K562 (cell line): ENCODE measurements around the gene HEMGN. TPM values are rescaled to one million over a fixed set of nuclear protein-coding genes. Genes with fewer than 3 reads are reported as not detected.

Experiments used
- ARID2 ChIP-seq: fragments of 450-650 bp; IDR thresholded peaks from 2 replicates; pipeline ENCODE4 v1.6.1; 2017; ENCODE audit warnings: antibody characterized with exemption, mild to moderate bottlenecking
- CBX1 ChIP-seq: sonication (generic); IDR thresholded peaks from 2 replicates; pipeline ENCODE4 v1.6.1; 2016; ENCODE audit warnings: antibody characterized with exemption, low read depth, mild to moderate bottlenecking
- GTF2E2 ChIP-seq: fragments of 200-800 bp; sonication (Bioruptor generic); IDR thresholded peaks from 2 replicates; pipeline ENCODE4 v1.6.1; 2016; ENCODE audit warnings: missing genetic modification characterization, missing compliant biosample characterization
- HMG20A ChIP-seq: fragments of 450-650 bp; formaldehyde crosslinking; conservative IDR thresholded peaks from 2 replicates; pipeline ENCODE4 v1.4.0; 2020; ENCODE audit warnings: mild to moderate bottlenecking, mixed read lengths
- POLR2A ChIP-seq: fragments of 450-650 bp; conservative IDR thresholded peaks from 2 replicates; pipeline ENCODE4 v1.6.1; 2016
- PRPF4 ChIP-seq: fragments of 200-400 bp; formaldehyde crosslinking; IDR thresholded peaks from one replicate; pipeline ENCODE4 v1.6.1; 2017; ENCODE audit warnings: low read length, low read depth, mild to moderate bottlenecking; ENCODE audit not compliant: insufficient read depth, poor library complexity, severe bottlenecking
- PYGO2 ChIP-seq: fragments of 450-650 bp; IDR thresholded peaks from 2 replicates; pipeline ENCODE4 v1.6.1; 2016; ENCODE audit warnings: mild to moderate bottlenecking, missing genetic modification characterization, moderate library complexity, missing compliant biosample characterization
- RBBP5 ChIP-seq: fragments of 200-600 bp; sonication (generic); IDR thresholded peaks from 2 replicates; pipeline ENCODE4 v1.6.1; 2012; ENCODE audit warnings: borderline replicate concordance, mild to moderate bottlenecking, low read length, control low read depth, inconsistent platforms; ENCODE audit not compliant: insufficient read depth, poor library complexity, severe bottlenecking
- RFX1 ChIP-seq: fragments of 450-650 bp; IDR thresholded peaks from 2 replicates; pipeline ENCODE4 v1.6.1; 2016; ENCODE audit warnings: mild to moderate bottlenecking, moderate library complexity
- SMAD2 ChIP-seq: fragments of 150-350 bp; IDR thresholded peaks from 2 replicates; pipeline ENCODE4 v1.6.1; 2014; ENCODE audit warnings: low read depth, mild to moderate bottlenecking, low read length
- SOX6 ChIP-seq: fragments of 450-650 bp; IDR thresholded peaks from 2 replicates; pipeline ENCODE4 v1.6.1; 2014; ENCODE audit warnings: mild to moderate bottlenecking
- TBP ChIP-seq: optimal IDR thresholded peaks from 2 replicates; pipeline ENCODE3; 2011; ENCODE audit warnings: low read depth, low read length, improper control_type of control experiment
- U2AF2 ChIP-seq: fragments of 200-400 bp; formaldehyde crosslinking; optimal IDR thresholded peaks from 2 replicates; pipeline ENCODE3; 2017; ENCODE audit warnings: low read depth, mild to moderate bottlenecking, low read length
- ZFP36 ChIP-seq: fragments of 150-350 bp; IDR thresholded peaks from 2 replicates; pipeline ENCODE4 v1.6.1; 2018; ENCODE audit warnings: low read length, low read depth; ENCODE audit not compliant: partially characterized antibody
- ZKSCAN1 ChIP-seq: fragments of 150-350 bp; IDR thresholded peaks from 2 replicates; pipeline ENCODE4 v1.6.1; 2016; ENCODE audit warnings: low read depth, low read length
- ZKSCAN3 ChIP-seq: fragments of 250-450 bp; sonication (Bioruptor Pico); IDR thresholded peaks from 2 replicates; pipeline ENCODE4 v1.4.0; 2020
- ZNF212 ChIP-seq: fragments of 450-650 bp; formaldehyde crosslinking; IDR thresholded peaks from 2 replicates; pipeline ENCODE4 v1.4.0; 2020; ENCODE audit warnings: mild to moderate bottlenecking
- ZNF217 ChIP-seq: sonication (generic); formaldehyde crosslinking; IDR thresholded peaks from 2 replicates; pipeline ENCODE4 v1.8.0; 2022; ENCODE audit warnings: mild to moderate bottlenecking, missing genetic modification reagents
- ZNF263 ChIP-seq: sonication (generic); formaldehyde crosslinking; IDR thresholded peaks from 2 replicates; pipeline ENCODE4 v1.8.0; 2022; ENCODE audit warnings: mild to moderate bottlenecking, missing genetic modification reagents, borderline replicate concordance
- polyA plus RNA-seq, 8 experiments: library from polyadenylated mRNA; depleted of rRNA in 4 of 8; stranded (reverse) in 5 of 8; unstranded in 3 of 8; fragments of >200 nt; fragmentation: Nextera tagmentation in 2 of 8; fragmentation: Illumina TruSeq in 1 of 8; extraction: Ambion mirVana in 2 of 8; extraction: Trizol in 1 of 8; gene quantifications; 2 replicates each; pipeline versions ENCODE4 v1.2.1 to v1.2.3, GENCODE V29; 2011 to 2014; ENCODE audit warnings: inconsistent platforms in 1 of 8, missing spikeins in 1 of 8
- total RNA-seq, 7 experiments: library from RNA; depleted of rRNA in 6 of 7; stranded (reverse); fragments of >200 nt in 6 of 7; fragmentation: Illumina TruSeq in 2 of 7; extraction: Trizol in 2 of 7; gene quantifications; 2 replicates each; pipeline versions ENCODE4 v1.2.1 to v1.2.3, GENCODE V29; 2011 to 2021; ENCODE audit warnings: low replicate concordance in 1 of 7
- TF ChIP-seq, protein P1 (sequence below): fragments of 450-650 bp; IDR thresholded peaks from 2 replicates; pipeline ENCODE4 v1.6.1; 2016; ENCODE audit warnings: borderline replicate concordance
- TF ChIP-seq, protein P2 (sequence below): sonication (generic); formaldehyde crosslinking; IDR thresholded peaks from 2 replicates; pipeline ENCODE4 v1.8.0; 2023; ENCODE audit warnings: missing genetic modification reagents, mild to moderate bottlenecking, borderline replicate concordance

Gene HEMGN
- total and polyA plus RNA-seq, 9 of the 15 experiments (the other 6 are each of a cell fraction or from before 2014, with no cell fraction given): 56.3 to 258 (median 137) TPM

DNA sequence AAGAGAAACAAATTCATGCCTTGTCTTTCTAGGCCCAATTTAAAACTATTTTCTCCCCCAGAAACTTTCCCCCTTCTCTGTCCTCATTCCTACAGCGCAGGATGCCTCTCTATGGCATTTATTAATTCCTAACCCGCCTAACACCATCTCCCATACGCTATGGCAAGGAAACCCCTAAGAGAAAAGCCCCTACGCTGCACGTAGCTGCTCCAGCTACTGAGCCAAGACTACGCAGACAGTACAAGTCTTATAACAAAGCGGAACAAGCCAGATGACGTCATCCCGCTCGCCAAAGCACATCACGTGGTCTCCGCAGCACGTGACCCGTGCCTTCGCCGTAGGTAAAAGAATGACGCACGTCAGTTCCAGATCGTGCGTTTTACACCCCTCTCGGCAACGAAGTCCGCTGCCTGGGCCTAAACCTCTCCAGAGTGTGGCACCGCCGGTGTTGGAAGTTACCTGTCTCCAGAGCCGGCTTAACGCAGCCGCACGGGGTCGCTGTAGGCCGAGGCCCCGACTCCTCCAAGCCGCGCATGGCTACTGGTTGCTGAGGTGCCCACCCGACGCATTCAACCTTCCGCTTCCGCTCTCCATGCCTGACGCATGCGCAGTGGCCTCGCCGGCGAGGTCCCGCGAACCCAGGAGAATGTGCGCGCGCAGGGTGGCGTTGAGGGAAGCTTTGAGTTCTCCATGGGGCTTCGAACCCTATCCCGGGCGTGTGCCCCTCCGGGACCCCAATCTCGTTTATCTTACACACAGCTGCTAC lies 15.8 kb downstream of the HEMGN start, which contains the start of gene TRMO (continued):
- TF ChIP-seq ZKSCAN1 (0 out of 2 replicates have a peak, but pooled peaks have one; percentile 22), ZNF263 (CRISPR knock-in tag) (peak; percentile 31; the same call in 1 of the 2 replicates), PYGO2 (tag) (no peak), POLR2A (peak; percentile 98), TBP (no peak), RFX1 (peak; percentile 83), SOX6 (peak; percentile 91), ZNF217 (no peak), GTF2E2 (tag) (peak; percentile 1; the same call in 1 of the 2 replicates), ZNF212 (peak; percentile 88; the same call in 1 of the 2 replicates), ARID2 (no peak), SMAD2 (no peak), PRPF4 (no peak), RBBP5 (peak; percentile 87), U2AF2 (no peak), ZKSCAN3 (CRISPR knock-in tag) (no peak; the same call in 1 of the 2 replicates), CBX1 (peak; percentile 92), HMG20A (CRISPR knock-in tag) (no peak), ZFP36 (no peak)
- TF ChIP-seq, protein P1, sequence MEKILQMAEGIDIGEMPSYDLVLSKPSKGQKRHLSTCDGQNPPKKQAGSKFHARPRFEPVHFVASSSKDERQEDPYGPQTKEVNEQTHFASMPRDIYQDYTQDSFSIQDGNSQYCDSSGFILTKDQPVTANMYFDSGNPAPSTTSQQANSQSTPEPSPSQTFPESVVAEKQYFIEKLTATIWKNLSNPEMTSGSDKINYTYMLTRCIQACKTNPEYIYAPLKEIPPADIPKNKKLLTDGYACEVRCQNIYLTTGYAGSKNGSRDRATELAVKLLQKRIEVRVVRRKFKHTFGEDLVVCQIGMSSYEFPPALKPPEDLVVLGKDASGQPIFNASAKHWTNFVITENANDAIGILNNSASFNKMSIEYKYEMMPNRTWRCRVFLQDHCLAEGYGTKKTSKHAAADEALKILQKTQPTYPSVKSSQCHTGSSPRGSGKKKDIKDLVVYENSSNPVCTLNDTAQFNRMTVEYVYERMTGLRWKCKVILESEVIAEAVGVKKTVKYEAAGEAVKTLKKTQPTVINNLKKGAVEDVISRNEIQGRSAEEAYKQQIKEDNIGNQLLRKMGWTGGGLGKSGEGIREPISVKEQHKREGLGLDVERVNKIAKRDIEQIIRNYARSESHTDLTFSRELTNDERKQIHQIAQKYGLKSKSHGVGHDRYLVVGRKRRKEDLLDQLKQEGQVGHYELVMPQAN: peak; percentile 99
- TF ChIP-seq, protein P2, sequence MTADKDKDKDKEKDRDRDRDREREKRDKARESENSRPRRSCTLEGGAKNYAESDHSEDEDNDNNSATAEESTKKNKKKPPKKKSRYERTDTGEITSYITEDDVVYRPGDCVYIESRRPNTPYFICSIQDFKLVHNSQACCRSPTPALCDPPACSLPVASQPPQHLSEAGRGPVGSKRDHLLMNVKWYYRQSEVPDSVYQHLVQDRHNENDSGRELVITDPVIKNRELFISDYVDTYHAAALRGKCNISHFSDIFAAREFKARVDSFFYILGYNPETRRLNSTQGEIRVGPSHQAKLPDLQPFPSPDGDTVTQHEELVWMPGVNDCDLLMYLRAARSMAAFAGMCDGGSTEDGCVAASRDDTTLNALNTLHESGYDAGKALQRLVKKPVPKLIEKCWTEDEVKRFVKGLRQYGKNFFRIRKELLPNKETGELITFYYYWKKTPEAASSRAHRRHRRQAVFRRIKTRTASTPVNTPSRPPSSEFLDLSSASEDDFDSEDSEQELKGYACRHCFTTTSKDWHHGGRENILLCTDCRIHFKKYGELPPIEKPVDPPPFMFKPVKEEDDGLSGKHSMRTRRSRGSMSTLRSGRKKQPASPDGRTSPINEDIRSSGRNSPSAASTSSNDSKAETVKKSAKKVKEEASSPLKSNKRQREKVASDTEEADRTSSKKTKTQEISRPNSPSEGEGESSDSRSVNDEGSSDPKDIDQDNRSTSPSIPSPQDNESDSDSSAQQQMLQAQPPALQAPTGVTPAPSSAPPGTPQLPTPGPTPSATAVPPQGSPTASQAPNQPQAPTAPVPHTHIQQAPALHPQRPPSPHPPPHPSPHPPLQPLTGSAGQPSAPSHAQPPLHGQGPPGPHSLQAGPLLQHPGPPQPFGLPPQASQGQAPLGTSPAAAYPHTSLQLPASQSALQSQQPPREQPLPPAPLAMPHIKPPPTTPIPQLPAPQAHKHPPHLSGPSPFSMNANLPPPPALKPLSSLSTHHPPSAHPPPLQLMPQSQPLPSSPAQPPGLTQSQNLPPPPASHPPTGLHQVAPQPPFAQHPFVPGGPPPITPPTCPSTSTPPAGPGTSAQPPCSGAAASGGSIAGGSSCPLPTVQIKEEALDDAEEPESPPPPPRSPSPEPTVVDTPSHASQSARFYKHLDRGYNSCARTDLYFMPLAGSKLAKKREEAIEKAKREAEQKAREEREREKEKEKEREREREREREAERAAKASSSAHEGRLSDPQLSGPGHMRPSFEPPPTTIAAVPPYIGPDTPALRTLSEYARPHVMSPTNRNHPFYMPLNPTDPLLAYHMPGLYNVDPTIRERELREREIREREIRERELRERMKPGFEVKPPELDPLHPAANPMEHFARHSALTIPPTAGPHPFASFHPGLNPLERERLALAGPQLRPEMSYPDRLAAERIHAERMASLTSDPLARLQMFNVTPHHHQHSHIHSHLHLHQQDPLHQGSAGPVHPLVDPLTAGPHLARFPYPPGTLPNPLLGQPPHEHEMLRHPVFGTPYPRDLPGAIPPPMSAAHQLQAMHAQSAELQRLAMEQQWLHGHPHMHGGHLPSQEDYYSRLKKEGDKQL (CRISPR knock-in tag): no peak
